Endothelial cell of umbilical vein (primary cell): ENCODE data around the gene ABCB4. TPM values are rescaled to one million over a fixed set of nuclear protein-coding genes. Genes with fewer than 3 reads are reported as not detected.

Experiments
- BruUV-seq: library from RNA; stranded (reverse); fragments of 400-500 nt; replicated peaks from 2 replicates; lab custom pipeline; 2021; lab: Mats Ljungman, UMichigan
- CTCF ChIA-PET: fragments of 300-600, 350-600 bp; sonication (Branson Sonifier 250); formaldehyde crosslinking; loops from one replicate; lab custom pipeline; 2021; ENCODE audit warnings: antibody characterized with exemption, inconsistent platforms; lab: Charles Lee
- POLR2A ChIA-PET: fragments of 300-600, 350-600 bp; sonication (Branson Sonifier 250); formaldehyde crosslinking; loops from one replicate; lab custom pipeline; 2021; ENCODE audit warnings: antibody characterized with exemption, inconsistent platforms; lab: Charles Lee
- DNase-seq: peaks from one replicate; pipeline ENCODE4 v3.0.0-alpha.2; 2011; ENCODE audit warnings: low read depth, low spot score
- FAIRE-seq: peaks from 2 replicates; lab custom pipeline; 2011; peaks lifted over from hg19 to GRCh38; lab: Jason Lieb, UNC
- H2AFZ ChIP-seq: 2 replicates; pipeline ENCODE4 v1.6.0; 2012; ENCODE audit warnings: low read depth, low read length, control low read depth, inconsistent platforms
- H3K27ac ChIP-seq: 2 replicates; pipeline ENCODE4 v1.5.1; 2011; ENCODE audit warnings: low read depth, mild to moderate bottlenecking, control low read depth, low read length, moderate library complexity; ENCODE audit not compliant: insufficient read depth
- H3K27me3 ChIP-seq, 2 experiments: 2 replicates each; pipeline versions ENCODE4 v1.6.0 to v1.6.1; 2011; ENCODE audit warnings: low read length in 2 of 2, mixed read lengths in 1 of 2; ENCODE audit not compliant: control insufficient read depth in 2 of 2, insufficient read depth in 2 of 2
- H3K36me3 ChIP-seq, 2 experiments: 2 replicates in 1 of 2; 3 replicates in 1 of 2; pipeline ENCODE4 v1.5.1; 2011; ENCODE audit warnings: low read length in 2 of 2, mild to moderate bottlenecking in 1 of 2, moderate library complexity in 1 of 2; ENCODE audit not compliant: control insufficient read depth in 2 of 2, insufficient read depth in 2 of 2; ENCODE audit errors: extremely low read depth in 1 of 2
- H3K4me1 ChIP-seq: 3 replicates; pipeline ENCODE4 v1.5.1; 2011; ENCODE audit warnings: mild to moderate bottlenecking, low read length; ENCODE audit not compliant: control insufficient read depth, insufficient read depth; ENCODE audit errors: extremely low read depth
- H3K4me2 ChIP-seq: 2 replicates; pipeline ENCODE4 v1.6.1; 2011; ENCODE audit warnings: low read length, control low read depth, mixed read lengths; ENCODE audit not compliant: insufficient read depth
- H3K4me3 ChIP-seq, 3 experiments: fragments of 200-600 bp in 1 of 3; sonication (generic), shearing (Covaris generic) in 1 of 3; replicated peaks in 1 of 3; 2 replicates each; pipeline ENCODE4 v1.5.1; 2011 to 2016; ENCODE audit warnings: control low read depth in 3 of 3, low read length in 3 of 3, mild to moderate bottlenecking in 2 of 3, inconsistent platforms in 1 of 3, low read depth in 1 of 3, moderate library complexity in 1 of 3; ENCODE audit not compliant: insufficient read depth in 1 of 3
- H3K79me2 ChIP-seq: 2 replicates; pipeline ENCODE4 v1.6.0; 2012; ENCODE audit warnings: low read length, inconsistent platforms; ENCODE audit not compliant: control insufficient read depth, insufficient read depth
- H3K9ac ChIP-seq: replicated peaks from 2 replicates; pipeline ENCODE3; 2011; ENCODE audit warnings: low read length, control low read depth; ENCODE audit not compliant: insufficient read depth; ENCODE audit errors: extremely low read depth
- H3K9me1 ChIP-seq: replicated peaks from 3 replicates; pipeline ENCODE4 v1.6.0; 2011; ENCODE audit warnings: mild to moderate bottlenecking, low read length; ENCODE audit not compliant: control insufficient read depth, insufficient read depth; ENCODE audit errors: extremely low read depth
- H3K9me3 ChIP-seq: replicated peaks from 2 replicates; pipeline ENCODE4 v1.5.1; 2012; ENCODE audit warnings: low read length, inconsistent platforms; ENCODE audit not compliant: control insufficient read depth, insufficient read depth
- H4K20me1 ChIP-seq: replicated peaks from 2 replicates; pipeline ENCODE3; 2011; ENCODE audit warnings: mild to moderate bottlenecking, low read length; ENCODE audit not compliant: control insufficient read depth, insufficient read depth; ENCODE audit errors: extremely low read depth
- CTCF ChIP-seq, 2 donors: IDR thresholded peaks; 1 replicate in 1 of 2; 2 replicates in 1 of 2; pipeline ENCODE4 v1.5.1; 2011; ENCODE audit warnings: low read length in 2 of 2, mild to moderate bottlenecking in 2 of 2, moderate library complexity in 2 of 2, control low read depth in 1 of 2, inconsistent platforms in 1 of 2, low read depth in 1 of 2; ENCODE audit not compliant: insufficient read depth in 1 of 2; ENCODE audit errors: extremely low read depth in 1 of 2
- EZH2 ChIP-seq: IDR thresholded peaks from 2 replicates; pipeline ENCODE4 v1.6.1; 2012; ENCODE audit warnings: borderline replicate concordance, low read depth, mild to moderate bottlenecking, moderate library complexity, low read length, inconsistent platforms; ENCODE audit not compliant: severe bottlenecking
- FOS ChIP-seq: IDR thresholded peaks from 2 replicates; pipeline ENCODE4 v1.6.1; 2011; ENCODE audit warnings: mild to moderate bottlenecking, low read length, moderate library complexity, borderline replicate concordance; ENCODE audit not compliant: insufficient read depth
- GATA2 ChIP-seq: IDR thresholded peaks from 2 replicates; pipeline ENCODE4 v1.7.0; 2011; ENCODE audit warnings: low read depth, mild to moderate bottlenecking, moderate library complexity, mixed read lengths, low read length; ENCODE audit not compliant: insufficient read length, insufficient read depth
- JUN ChIP-seq: IDR thresholded peaks from 2 replicates; pipeline ENCODE4 v1.6.1; 2011; ENCODE audit warnings: borderline replicate concordance, low read depth; ENCODE audit not compliant: insufficient read length, insufficient read depth
- MAX ChIP-seq: IDR thresholded peaks from 2 replicates; pipeline ENCODE4 v1.6.1; 2011; ENCODE audit not compliant: insufficient read depth, insufficient read length
- MYC ChIP-seq: IDR thresholded peaks from one replicate; pipeline ENCODE4 v1.6.1; 2011; ENCODE audit warnings: mild to moderate bottlenecking, low read depth, low read length
- POLR2A ChIP-seq: IDR thresholded peaks from 2 replicates; pipeline ENCODE4 v1.6.1; 2012; ENCODE audit warnings: low read depth, mild to moderate bottlenecking, control low read depth, low read length
- POLR2AphosphoS5 ChIP-seq: IDR thresholded peaks from 2 replicates; pipeline ENCODE4 v1.6.1; 2012; ENCODE audit warnings: low read depth, mild to moderate bottlenecking, control low read depth, low read length, moderate library complexity; ENCODE audit not compliant: insufficient read depth
- dilution Hi-C: fragments of 300-500 bp; cut with MboI; formaldehyde crosslinking; loops from one replicate; pipeline ENCODE4 v1.15.0; 2019; ENCODE audit warnings: low sequenced_read_pairs; ENCODE audit not compliant: extremely low pct_ligation_motif_present
- intact Hi-C: fragments of 100-400 bp; cut with micrococcal nuclease; formaldehyde crosslinking; loops from one replicate; pipeline ENCODE4 v1.10.0; 2022
- polyA plus RNA-seq, 4 experiments: library from polyadenylated mRNA; depleted of rRNA in 3 of 4; stranded (reverse) in 3 of 4; unstranded in 1 of 4; fragments of >200 nt; gene quantifications; 2 replicates each; pipeline versions ENCODE4 v1.2.1 to v1.2.3, GENCODE V29; 2011 to 2012; ENCODE audit warnings: missing spikeins in 1 of 4
- total RNA-seq: library from RNA; stranded (reverse); gene quantifications from 2 replicates; pipeline ENCODE4 v1.2.3, GENCODE V29; 2021

Gene ABCB4
- total and polyA plus RNA-seq, 2 donors (not counting 3 experiments of a cell fraction or from before 2014, with no cell fraction given): 0.11 to 0.15 TPM

GRCh38 chr7:87395442-87396020 lies 79.9 kb downstream of the ABCB4 start:
- no peak for FAIRE-seq
- TF ChIP-seq GATA2 (no peak), JUN (no peak), MAX (no peak), MYC (no peak), FOS (no peak), POLR2A (no peak), POLR2AphosphoS5 (no peak), CTCF (IDR thresholded peaks at IDR 0.05; ENCODE audit: extremely low read depth in 1 of 2, insufficient read depth in 1 of 2, low read depth in 1 of 2, low read length in 2 of 2) (no peak), EZH2 (no peak)
- no peaks in the 10 kb centered on the region for H3K9me3 ChIP-seq

More at GRCh38 chr7:87395442-87396020, 79.9 kb downstream of the ABCB4 start:
- Histone ChIP-seq H3K4me3 (no peak overlapping the region), H3K4me1 (no peaks in the 10 kb centered on the region), H3K4me2 (no peak overlapping the region), H3K9me1 (no peaks in the 10 kb centered on the region), H3K27me3 (no peaks in the 10 kb centered on the region), H3K9ac (no peak overlapping the region), H3K79me2 (no peaks in the 10 kb centered on the region), H3K27ac (no peak overlapping the region), H4K20me1 (no peaks in the 10 kb centered on the region), H2AFZ (no peak overlapping the region), H3K36me3 (no peaks in the 10 kb centered on the region)
- dilution Hi-C loops: no loop called here
- BruUV-seq: no TSS peak
- ChIA-PET POLR2A (no interaction called here), CTCF (no interaction called here)
- no peak for DNase-seq
- intact Hi-C loops: no loop called here
